Measurements from ENCODE around the gene NTSR1.
A peak's percentile ranks its signal among the peaks of the same experiment; 100 is the strongest.

Gene NTSR1

GRCh38 chr20:62726716-62727583, 18.3 kb downstream of the NTSR1 start:
- DNase-seq (ENCODE audit: low read depth) = no peak

DNA sequence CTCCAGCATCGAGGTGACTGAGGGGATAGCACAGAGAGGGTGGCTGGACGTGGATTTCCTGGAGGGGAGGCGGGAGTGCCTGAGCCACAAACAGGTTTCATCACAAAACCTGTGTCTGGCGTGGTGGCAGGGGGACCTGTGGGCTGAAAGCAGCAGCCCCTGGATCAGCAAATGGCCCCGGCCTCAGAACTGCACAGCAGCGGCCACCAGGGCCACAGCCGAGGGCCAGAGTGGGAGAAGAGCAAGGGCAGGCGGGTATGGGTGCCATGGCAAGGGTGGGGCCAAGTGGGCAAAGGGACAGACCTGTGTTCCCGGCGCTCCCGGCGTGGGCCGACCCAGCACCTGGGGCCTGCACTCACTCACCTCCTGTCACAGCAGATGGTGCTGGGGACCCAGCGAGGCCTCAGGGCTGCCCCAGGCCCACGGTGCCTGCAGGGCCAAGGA, 19.0 kb downstream of the NTSR1 start:
- DNase-seq (ENCODE audit: low read depth) = no peak

GRCh38 chr20:62728028-62728780, 19.6 kb downstream of the NTSR1 start:
- no peak for DNase-seq (ENCODE audit: low read depth)

DNA sequence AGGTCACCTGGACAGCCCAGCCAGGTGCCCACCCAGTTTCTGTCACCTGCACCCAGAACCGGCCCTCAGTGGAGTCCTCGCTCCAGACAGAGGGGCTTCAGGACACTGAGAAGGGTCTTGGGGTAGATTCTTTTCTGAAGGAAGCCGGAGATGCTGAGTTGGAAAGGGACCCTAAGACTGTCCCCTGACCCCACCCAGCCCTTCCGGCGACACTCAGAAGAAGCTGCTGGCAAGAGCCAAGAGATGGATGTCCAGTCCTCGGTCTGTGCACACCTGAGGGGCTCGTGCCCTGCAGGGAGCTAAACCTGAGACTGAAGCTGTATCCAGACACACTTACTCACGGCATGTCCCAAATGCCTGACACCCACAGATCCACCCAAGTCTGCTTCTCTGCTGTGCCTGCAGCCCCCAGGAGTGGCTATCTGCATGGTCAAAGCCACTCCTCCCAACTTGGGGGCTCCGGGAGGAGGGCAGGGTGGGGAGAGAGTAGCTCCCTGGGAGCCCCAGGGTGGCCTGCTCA, 20.2 kb downstream of the NTSR1 start:
- no peak for DNase-seq (ENCODE audit: low read depth)

DNA sequence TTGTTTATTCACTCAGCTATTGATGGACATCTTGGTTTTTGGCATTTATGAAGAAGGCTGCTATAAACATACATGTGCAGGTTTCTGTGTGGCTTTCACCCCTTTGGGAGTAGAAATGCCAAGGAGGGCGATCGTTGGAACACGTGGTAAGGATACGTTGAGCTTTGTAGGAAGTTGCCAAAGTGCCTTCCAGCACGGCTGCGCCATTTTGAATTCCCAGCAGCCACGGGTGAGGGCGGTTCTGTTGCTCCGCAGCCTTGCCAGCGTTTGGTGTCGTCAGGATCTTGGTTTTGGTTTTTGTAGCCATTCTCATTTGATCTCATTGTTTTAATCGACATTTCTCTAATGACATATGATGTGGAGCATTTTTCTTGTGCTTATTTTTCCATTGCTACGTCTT, 21.8 kb downstream of the NTSR1 start:
- DNase-seq (ENCODE audit: low read depth) = no peak

GRCh38 chr20:62732031-62732760, 23.6 kb downstream of the NTSR1 start:
- DNase-seq (ENCODE audit: low read depth) = no peak

- DNase-seq (ENCODE audit: low read depth) = no peak
Observed at GRCh38 chr20:62732842-62733525, 24.3 kb downstream of the NTSR1 start.

GRCh38 chr20:62733526-62733842, 24.8 kb downstream of the NTSR1 start:
- no peak for DNase-seq (ENCODE audit: low read depth)

GRCh38 chr20:62733891-62734290, 25.3 kb downstream of the NTSR1 start:
- DNase-seq (ENCODE audit: low read depth) = no peak

GRCh38 chr20:62734326-62734725, 25.7 kb downstream of the NTSR1 start:
- DNase-seq (ENCODE audit: low read depth) = no peak

- DNase-seq (ENCODE audit: low read depth) = no peak
Observed at GRCh38 chr20:62734881-62735280, 26.2 kb downstream of the NTSR1 start.

DNA sequence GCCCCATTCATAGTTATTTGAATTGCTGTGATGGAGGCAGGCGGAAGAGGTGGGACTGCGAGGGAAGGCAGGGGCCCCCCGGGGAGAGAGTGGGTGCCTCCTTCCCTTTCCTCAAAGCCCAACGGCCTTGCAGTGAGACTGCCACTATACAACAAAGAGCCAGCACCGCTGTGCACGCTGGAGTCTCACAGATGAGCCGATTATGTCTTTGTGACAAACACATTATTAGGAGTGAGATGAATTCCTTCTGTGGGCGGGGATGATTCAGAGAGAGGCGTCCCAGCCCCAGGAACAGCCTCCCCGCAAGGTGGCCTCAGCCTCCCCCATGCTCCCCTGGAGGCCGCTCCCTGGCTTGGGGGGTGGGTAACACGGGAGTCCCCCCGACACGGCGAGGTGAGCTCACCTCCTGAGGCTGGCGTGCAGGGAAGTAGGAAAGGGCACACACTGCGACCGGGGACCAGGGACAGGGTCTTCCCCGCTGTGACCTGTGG, 26.7 kb downstream of the NTSR1 start:
- no peak for DNase-seq (ENCODE audit: low read depth)

GRCh38 chr20:62736026-62736406, 27.4 kb downstream of the NTSR1 start:
- no peak for DNase-seq (ENCODE audit: low read depth)

- no peak for DNase-seq (ENCODE audit: low read depth)
Observed at GRCh38 chr20:62736407-62737071, 27.9 kb downstream of the NTSR1 start.

GRCh38 chr20:62737271-62737811, 28.7 kb downstream of the NTSR1 start:
- DNase-seq (ENCODE audit: low read depth) = no peak

GRCh38 chr20:62738025-62738881, 29.6 kb downstream of the NTSR1 start:
- no peak for DNase-seq (ENCODE audit: low read depth)

GRCh38 chr20:62739067-62739466, 30.4 kb downstream of the NTSR1 start:
- no peak for DNase-seq (ENCODE audit: low read depth)

- DNase-seq (ENCODE audit: low read depth) = peak; percentile 30
Observed at GRCh38 chr20:62739581-62740285, 31.1 kb downstream of the NTSR1 start.
